GM19324 (cell line): ENCODE measurements around the gene PDZRN4.
"Not testable (repeated sequence)": the region's sequence is repeated elsewhere in the genome, so short reads cannot be mapped to it uniquely, and the experiment has no call there.

Experiments used
- ATAC-seq: cut with Tn5 transposase; IDR thresholded peaks from one replicate; pipeline ENCODE4 v1.9.1; 2021; ENCODE audit warnings: mild to moderate bottlenecking, moderate library complexity; ENCODE audit not compliant: unreplicated experiment, low FRiP score

Gene PDZRN4

GRCh38 chr12:41213107-41213506, 25.0 kb downstream of the PDZRN4 start:
- ATAC-seq: no peak

- no peak for ATAC-seq
Observed at GRCh38 chr12:41213648-41214047, 25.5 kb downstream of the PDZRN4 start.

GRCh38 chr12:41217727-41218126, 29.6 kb downstream of the PDZRN4 start:
- ATAC-seq: no peak

GRCh38 chr12:41220931-41221330, 32.8 kb downstream of the PDZRN4 start:
- no peak for ATAC-seq

GRCh38 chr12:41221491-41221890, 33.4 kb downstream of the PDZRN4 start:
- ATAC-seq: no peak

GRCh38 chr12:41223600-41223999, 35.5 kb downstream of the PDZRN4 start:
- ATAC-seq: no peak

GRCh38 chr12:41224066-41224465, 35.9 kb downstream of the PDZRN4 start:
- no peak for ATAC-seq

GRCh38 chr12:41225179-41225578, 37.1 kb downstream of the PDZRN4 start:
- no peak for ATAC-seq

- no peak for ATAC-seq
Observed at GRCh38 chr12:41228066-41228820, 40.1 kb downstream of the PDZRN4 start.

GRCh38 chr12:41230756-41231155, 42.6 kb downstream of the PDZRN4 start:
- ATAC-seq: no peak

GRCh38 chr12:41234692-41235091, 46.6 kb downstream of the PDZRN4 start:
- no peak for ATAC-seq

- no peak for ATAC-seq
Observed at GRCh38 chr12:41242603-41243002, 54.5 kb downstream of the PDZRN4 start.

- no peak for ATAC-seq
Observed at GRCh38 chr12:41248391-41248790, 60.3 kb downstream of the PDZRN4 start.

- no peak for ATAC-seq
Observed at GRCh38 chr12:41250748-41251147, 62.6 kb downstream of the PDZRN4 start.

GRCh38 chr12:41254004-41254914, 66.1 kb downstream of the PDZRN4 start:
- no peak for ATAC-seq

- ATAC-seq: not testable (repeated sequence)
Observed at GRCh38 chr12:41263196-41263595, 75.1 kb downstream of the PDZRN4 start.

- no peak for ATAC-seq
Observed at GRCh38 chr12:41264281-41264680, 76.2 kb downstream of the PDZRN4 start.

GRCh38 chr12:41269056-41269455, 80.9 kb downstream of the PDZRN4 start:
- ATAC-seq: no peak

GRCh38 chr12:41271489-41271888, 83.4 kb downstream of the PDZRN4 start:
- ATAC-seq: no peak

- no peak for ATAC-seq
Observed at GRCh38 chr12:41274643-41275042, 86.5 kb downstream of the PDZRN4 start.

- no peak for ATAC-seq
Observed at GRCh38 chr12:41277100-41277945, 89.2 kb downstream of the PDZRN4 start.
